Bronchial epithelial cell (primary cell): ENCODE data around the gene MIER2. TPM values are rescaled to one million over a fixed set of nuclear protein-coding genes. Genes with fewer than 3 reads are reported as not detected.

Experiments
- DNase-seq: peaks from one replicate; pipeline ENCODE4 v3.0.0-alpha.2; 2010; ENCODE audit warnings: low read depth
- FAIRE-seq: peaks from 2 replicates; lab custom pipeline; 2011; peaks lifted over from hg19 to GRCh38; lab: Jason Lieb, UNC
- H3K27me3 ChIP-seq: 2 replicates; pipeline ENCODE4 v1.5.1; 2011; ENCODE audit warnings: low read length; ENCODE audit not compliant: control insufficient read depth, insufficient read depth
- H3K36me3 ChIP-seq: 2 replicates; pipeline ENCODE4 v1.5.1; 2011; ENCODE audit warnings: low read length; ENCODE audit not compliant: control insufficient read depth, insufficient read depth
- H3K4me3 ChIP-seq: 2 replicates; pipeline ENCODE4 v1.5.1; 2011; ENCODE audit warnings: mild to moderate bottlenecking, low read depth, low read length, control low read depth
- total RNA-seq: library from RNA; depleted of rRNA; stranded (reverse); fragments of >200 nt; gene quantifications from 2 replicates; pipeline ENCODE4 v1.2.1, GENCODE V29; 2014
- TF ChIP-seq, protein P1 (sequence below): IDR thresholded peaks from 2 replicates; pipeline ENCODE4 v1.5.1; 2011; ENCODE audit warnings: mild to moderate bottlenecking, moderate library complexity, low read length, control low read depth, inconsistent platforms; ENCODE audit not compliant: insufficient read depth, severe bottlenecking

MIER2 gene
- total RNA-seq, 1 donor from 2014 or later, result 19.0 TPM

DNA sequence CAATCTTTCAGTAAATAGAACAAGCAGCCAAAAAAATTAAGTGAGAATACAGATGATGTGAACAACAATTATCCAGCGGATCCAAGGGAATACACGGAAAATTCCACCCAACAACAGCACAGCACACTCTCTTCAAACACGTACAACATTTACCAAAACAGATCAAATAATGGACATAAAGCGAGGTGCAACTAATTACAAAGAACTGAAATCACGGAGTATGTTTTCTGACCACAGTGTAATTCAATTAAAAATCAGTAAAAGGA, 26.2 kb downstream of the MIER2 start:
- Histone ChIP-seq H3K36me3 (peaks cover 3% of the 10 kb centered on the region), H3K4me3 (no peak overlapping the region), H3K27me3 (no peaks in the 10 kb centered on the region)
- TF ChIP-seq, protein P1, sequence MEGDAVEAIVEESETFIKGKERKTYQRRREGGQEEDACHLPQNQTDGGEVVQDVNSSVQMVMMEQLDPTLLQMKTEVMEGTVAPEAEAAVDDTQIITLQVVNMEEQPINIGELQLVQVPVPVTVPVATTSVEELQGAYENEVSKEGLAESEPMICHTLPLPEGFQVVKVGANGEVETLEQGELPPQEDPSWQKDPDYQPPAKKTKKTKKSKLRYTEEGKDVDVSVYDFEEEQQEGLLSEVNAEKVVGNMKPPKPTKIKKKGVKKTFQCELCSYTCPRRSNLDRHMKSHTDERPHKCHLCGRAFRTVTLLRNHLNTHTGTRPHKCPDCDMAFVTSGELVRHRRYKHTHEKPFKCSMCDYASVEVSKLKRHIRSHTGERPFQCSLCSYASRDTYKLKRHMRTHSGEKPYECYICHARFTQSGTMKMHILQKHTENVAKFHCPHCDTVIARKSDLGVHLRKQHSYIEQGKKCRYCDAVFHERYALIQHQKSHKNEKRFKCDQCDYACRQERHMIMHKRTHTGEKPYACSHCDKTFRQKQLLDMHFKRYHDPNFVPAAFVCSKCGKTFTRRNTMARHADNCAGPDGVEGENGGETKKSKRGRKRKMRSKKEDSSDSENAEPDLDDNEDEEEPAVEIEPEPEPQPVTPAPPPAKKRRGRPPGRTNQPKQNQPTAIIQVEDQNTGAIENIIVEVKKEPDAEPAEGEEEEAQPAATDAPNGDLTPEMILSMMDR, result no peak
- DNase-seq (no peak), FAIRE-seq (no peak)

GRCh38 chr19:317710-318508, 26.7 kb downstream of the MIER2 start:
- FAIRE-seq (no peak), DNase-seq (no peak)
- H3K4me3 ChIP-seq, result no peak overlapping the region
- H3K36me3 ChIP-seq, result peaks cover 6% of the 10 kb centered on the region
- no peaks in the 10 kb centered on the region for H3K27me3 ChIP-seq
- TF ChIP-seq, protein P1, result no peak

GRCh38 chr19:315811-316210, 28.8 kb downstream of the MIER2 start:
- DNase-seq (no peak), FAIRE-seq (peak; percentile 70)
- H3K27me3 ChIP-seq, result no peaks in the 10 kb centered on the region
- TF ChIP-seq, protein P1, result no peak
- H3K36me3 ChIP-seq, result peaks cover 9% of the 10 kb centered on the region
- H3K4me3 ChIP-seq, result no peak overlapping the region

- no peaks in the 10 kb centered on the region for H3K27me3 ChIP-seq
- peak; percentile 64 for FAIRE-seq
- TF ChIP-seq, protein P1, result no peak
Observed at GRCh38 chr19:313988-314815, 30.4 kb downstream of the MIER2 start.

DNA sequence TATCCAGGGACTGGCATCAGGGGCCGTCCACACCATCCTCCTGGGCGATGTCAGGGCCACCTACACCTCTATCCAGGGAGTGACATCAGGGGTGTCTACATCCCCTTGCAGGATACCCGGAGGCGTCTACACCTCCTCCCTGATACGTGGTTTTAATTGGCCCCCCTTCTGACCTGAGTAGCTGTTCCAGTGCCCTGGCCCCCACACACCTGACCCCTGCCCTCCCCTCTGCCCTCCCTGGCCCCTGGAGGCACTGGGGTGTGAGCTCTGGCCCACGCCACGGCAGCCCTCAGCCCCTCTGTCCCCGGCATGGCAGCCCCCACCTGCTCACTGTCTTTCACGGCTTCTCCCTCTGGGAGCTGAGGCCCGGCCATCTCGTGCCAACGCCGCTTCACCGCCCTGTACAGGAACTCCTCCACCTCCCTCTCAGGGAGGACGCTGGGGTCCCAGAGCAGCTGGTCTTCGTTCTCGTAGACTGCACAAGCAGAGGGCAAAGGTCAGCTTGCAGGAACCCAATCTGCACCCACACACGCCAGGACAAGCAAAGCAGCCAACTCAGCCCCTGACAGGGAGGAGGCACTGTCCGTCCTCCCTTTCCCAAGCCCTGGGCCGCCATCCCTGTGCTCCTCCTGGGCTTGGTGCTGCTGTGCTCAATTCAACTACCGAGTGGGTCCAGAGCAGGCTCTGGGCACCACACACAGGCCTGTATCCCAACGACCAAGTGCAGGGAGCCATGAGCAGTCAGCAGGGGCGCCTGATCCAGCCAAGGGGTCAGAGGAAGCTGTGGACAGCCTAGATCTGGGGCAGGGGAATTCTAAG, 31.2 kb downstream of the MIER2 start:
- FAIRE-seq (no peak), DNase-seq (no peak)
- peaks cover 9% of the 10 kb centered on the region for H3K36me3 ChIP-seq
- no peak overlapping the region for H3K4me3 ChIP-seq
- no peaks in the 10 kb centered on the region for H3K27me3 ChIP-seq
- TF ChIP-seq, protein P1, result no peak

More at GRCh38 chr19:313988-314815, 30.4 kb downstream of the MIER2 start:
- DNase-seq, result no peak
- peaks cover 9% of the 10 kb centered on the region for H3K36me3 ChIP-seq
- no peak overlapping the region for H3K4me3 ChIP-seq
